HG03066 (cell line): ENCODE data around the gene SUCLG2.

Source experiments
- ATAC-seq: cut with Tn5 transposase; IDR thresholded peaks from one replicate; pipeline ENCODE4 v1.9.1; 2021; ENCODE audit warnings: low read depth; ENCODE audit not compliant: unreplicated experiment

Gene SUCLG2

DNA sequence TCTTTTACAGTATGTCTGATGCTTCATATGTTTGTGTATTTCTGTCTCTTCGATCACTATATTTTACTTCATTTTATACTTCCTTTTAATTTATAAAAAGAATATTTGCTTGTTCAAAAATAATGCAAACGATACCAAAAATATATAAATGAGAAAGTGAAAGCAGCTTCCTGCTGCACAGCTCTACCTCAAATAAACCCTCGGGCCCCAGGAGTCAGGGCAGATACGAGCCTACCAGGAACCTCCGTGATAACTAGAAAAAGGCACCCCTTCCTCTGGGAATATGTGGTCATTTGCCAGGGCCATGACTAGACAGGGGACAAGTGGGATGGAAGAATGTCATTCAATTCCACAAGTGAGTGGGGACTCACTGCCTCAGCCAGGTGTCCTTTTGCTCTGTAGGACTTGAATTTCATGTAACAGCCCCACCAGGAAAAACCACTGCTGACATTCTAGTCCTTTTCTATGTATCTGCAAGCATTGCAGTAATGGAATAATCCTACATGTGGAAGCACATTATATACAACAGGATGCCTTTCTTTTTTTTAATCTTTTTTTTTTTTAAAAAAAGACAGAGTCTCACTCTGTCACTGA is 133.3 kb downstream of the SUCLG2 start:
- ATAC-seq = peak; percentile 68

DNA sequence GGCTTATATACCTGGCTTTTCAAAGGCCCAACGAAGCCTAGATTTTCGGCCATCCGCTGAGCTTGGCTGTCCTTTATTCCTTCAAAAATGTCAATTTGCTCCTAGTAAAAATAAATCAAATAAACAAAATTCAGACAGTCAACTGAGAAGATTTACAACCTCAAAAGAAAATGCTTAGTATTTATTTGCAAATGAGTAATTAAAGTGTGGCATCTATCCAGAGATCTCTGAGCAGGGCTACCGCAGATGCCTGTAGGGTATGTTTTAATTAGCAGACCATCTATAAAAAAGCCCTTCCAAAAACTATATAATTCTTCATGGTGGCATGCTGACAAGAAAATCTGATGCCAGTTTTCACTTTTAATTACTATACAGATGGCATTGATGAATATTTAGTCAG is 136.2 kb downstream of the SUCLG2 start:
- ATAC-seq = no peak

DNA sequence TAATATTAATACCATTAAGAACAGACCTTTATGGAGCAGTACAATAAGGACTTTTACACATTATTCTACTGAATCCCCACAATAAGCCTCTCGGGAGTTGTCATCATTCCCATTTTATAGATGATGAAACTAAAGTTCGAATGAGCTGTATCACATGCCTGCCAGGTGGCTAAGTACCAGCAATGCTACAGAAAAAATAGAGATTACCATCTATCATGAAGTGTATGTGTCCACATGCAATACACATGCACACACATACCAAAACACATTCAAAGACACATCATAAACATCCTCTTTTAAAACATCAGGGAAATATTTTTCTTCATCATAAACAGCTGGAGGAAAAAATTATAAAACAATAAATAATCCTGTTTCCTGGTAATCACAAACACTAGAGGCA is 136.6 kb downstream of the SUCLG2 start:
- no peak for ATAC-seq

DNA sequence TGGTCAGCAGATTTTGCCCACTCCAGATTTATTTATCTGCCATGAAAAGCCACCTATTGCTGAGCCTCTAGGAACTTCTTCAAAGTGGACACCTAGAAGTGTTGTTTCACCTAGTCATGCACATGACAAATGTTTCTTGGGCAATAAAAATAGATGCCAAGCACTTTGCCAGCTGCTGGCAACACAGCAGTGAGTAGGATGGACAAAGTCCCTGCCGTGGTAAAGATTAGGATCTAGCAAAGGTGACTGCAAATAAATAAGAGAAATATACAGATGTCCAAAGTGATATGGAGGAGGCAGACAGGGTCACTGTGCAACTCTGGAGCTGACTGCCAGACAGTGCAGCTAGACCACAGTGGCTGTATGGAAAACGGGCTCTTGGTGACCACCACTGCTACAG is 137.9 kb downstream of the SUCLG2 start:
- ATAC-seq = no peak

DNA sequence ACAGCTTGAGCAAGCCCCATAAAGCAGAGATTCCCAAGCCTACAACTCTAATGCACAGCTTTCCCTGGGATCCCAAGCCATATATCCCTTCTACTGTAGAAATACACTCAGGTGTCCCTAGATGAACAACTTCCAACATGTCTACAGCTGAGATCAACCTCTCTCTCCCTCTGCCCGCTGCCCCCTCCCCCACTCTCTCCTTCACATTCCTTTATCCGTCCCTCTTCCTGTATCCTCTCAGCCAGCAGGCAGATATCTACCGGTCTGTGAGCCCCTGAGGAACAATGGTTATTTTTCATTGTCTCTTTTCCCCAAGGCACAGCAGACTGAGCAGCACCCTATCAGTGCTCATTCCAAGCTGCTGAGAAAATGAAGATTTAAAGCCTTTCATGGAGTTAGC is 138.6 kb downstream of the SUCLG2 start:
- no peak for ATAC-seq

DNA sequence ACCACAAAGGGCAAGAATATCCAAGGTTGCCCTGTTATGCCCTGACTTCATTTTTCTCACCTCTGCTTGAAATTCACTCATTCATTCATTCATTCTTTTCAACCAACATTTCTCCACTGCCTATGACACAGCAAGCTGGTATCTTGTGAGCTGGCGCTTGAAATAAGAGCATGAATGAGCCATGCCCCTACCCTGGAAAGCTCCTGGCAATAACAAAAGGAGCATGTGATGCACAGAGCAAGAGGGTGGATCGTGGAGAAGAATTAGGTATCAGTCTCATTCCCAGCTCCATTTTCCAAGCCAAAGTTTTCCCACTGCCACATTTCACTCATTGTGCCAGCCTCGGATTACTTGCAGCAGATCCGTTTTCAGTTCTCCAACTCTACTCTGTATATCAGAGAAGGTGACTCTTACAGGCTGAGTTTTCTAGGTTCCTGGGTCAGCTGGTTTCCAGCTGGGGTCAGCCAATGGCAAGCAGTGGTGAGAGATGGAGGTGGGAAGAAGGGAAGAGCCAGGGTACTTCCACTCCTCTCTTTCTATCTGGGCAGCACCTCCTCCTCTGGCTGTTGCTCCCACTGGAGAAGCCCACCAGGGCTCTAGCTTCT is 144.8 kb downstream of the SUCLG2 start:
- no peak for ATAC-seq

DNA sequence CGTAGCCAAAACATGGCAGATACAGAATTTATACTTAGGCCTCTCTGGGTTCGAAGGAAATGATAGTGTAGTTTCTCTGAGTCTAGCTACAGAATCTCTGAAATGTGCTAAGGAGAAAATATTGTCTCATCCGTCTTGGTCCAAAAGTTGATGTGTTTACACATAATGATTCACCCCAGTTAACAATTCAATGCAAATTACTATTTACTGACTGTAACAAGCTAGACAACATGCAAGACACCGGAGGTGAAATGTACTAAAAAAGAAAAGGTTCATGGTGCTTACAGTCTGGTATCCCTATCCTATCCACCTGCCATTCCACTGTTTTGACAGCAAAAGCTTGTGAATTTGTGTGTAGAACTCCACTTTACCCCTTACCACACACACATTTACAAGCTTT is 146.8 kb downstream of the SUCLG2 start:
- no peak for ATAC-seq

DNA sequence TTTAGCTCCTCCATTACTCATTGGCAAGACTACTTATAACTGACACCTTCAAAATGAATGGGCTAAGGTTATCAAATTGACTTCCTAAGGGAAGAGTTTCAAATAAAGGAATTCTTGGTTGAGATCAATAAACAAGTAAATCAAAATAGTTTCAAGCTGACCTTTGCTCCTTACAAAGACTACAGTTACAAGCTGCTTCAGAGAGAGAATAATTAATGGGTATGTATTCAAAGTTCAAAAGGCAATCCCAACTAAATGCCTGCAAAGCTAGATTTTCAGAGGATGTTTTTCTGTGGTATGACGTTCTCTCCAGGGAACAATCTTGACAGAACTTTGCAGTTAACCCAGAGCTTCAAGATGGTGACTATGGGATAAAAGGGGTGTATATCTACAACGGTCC is 153.7 kb downstream of the SUCLG2 start:
- no peak for ATAC-seq

DNA sequence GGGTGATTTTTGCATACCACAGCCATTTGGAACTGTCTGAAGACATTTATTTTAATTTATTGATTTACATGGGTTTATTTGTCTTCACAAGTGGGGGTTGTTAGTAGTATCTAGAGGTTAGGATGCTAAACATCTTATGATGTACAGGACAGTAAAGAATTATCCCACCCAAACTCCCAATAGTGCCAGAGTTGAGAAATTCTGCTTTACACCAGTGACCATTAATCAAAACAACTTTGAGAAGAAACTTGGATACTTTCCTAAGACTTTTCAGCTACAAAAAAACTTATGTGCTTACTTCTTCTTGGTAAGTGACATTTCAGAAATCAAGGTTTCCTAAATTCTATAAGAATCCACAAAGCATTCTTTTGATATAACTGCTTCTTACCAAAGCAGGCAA is 156.7 kb downstream of the SUCLG2 start:
- no peak for ATAC-seq

DNA sequence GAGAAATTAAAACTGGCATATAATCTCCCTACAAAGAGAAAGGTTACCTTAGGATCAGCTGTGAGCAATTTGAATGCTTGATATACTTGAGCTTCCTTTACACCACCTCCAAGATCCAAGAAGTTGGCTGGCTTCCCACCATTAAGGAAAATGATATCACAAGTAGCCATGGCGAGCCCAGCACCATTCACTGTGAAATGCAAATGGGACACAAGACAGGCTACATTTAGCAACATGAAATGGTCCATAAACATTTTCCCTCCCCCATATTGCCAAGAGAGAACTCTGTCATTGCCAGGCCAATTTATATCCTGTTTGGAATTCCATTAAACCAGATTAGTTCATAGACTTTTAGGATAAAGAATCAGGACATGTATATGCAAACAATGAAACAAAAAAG is 158.7 kb downstream of the SUCLG2 start:
- ATAC-seq = no peak

DNA sequence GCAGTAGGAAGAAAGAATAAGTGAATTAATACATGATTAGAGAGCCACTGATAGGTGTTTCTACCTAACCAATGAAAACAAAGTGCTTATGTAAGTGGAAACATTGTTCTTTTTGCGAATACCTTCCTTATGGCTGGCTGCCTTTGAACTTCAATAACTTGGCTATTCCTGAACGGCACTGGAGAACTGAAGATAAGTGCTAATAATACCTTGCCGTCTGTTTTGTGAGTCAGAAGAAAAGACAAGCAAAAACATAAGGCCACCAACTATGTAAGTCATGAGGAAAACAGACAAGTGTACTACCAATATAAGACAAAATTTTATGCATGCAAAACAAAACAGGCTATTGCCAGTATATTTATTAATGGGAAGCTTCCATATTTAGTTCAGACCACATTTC is 160.6 kb downstream of the SUCLG2 start:
- ATAC-seq = no peak

DNA sequence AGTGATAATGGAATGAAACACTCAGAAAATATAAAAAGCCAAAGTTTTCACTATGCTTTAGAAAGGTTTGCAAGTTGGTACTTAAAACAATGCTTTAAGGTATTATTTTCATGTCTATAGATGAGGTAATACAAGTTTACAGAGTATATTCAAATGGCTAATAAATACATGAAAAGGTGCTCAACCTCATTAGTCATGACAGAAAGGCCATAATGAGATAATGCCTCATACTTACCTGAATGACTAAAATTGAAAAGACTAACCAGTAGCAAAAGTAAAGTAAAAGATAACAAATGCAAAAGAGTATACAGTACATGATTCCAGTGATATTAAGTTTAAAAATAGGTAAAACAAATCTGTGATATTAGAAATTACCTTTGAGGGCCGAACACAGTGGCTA is 163.8 kb downstream of the SUCLG2 start:
- no peak for ATAC-seq

DNA sequence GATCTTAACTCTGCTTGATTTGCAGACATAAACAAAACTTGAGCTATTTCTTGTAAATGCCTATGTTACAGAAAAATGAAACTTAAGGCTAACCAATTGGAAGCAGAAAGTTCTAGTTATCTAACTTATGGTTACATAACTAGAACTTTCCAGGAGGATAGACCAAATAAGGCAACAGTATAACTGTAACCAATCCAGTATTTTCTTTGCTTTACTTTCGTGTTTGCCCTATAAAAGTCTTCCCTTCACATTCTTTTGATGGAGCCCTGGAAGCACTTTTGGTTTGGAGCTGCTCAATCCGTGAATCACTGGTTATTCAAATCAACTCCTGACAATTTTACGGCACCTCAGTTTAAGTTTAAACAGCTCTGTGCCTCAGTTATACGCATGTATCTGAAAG is 164.6 kb downstream of the SUCLG2 start:
- ATAC-seq = no peak

DNA sequence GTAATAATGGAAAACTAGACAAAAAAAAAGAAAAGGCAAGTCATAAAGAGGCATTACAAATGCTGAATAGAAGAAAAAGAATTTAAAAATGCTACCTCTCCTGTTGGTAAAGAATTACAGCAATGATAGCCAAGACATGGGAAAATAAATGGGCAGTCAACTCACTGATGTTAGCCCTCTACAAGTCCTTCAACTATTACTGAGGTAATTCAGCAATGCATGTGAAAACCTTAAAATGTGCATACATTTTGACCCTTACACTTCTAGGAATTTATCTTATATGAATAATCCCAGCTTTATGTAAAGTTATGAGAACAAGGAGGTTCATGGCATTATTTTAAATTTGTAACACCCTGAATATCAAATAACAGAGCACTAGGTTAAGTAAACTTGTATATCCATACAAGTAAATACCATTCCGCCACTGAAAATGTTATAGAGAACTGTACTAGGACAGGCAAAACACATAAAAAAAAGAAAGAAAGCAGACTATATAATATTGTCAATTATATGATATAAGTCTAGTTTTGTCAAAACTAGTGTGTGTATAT is 166.8 kb downstream of the SUCLG2 start:
- no peak for ATAC-seq

DNA sequence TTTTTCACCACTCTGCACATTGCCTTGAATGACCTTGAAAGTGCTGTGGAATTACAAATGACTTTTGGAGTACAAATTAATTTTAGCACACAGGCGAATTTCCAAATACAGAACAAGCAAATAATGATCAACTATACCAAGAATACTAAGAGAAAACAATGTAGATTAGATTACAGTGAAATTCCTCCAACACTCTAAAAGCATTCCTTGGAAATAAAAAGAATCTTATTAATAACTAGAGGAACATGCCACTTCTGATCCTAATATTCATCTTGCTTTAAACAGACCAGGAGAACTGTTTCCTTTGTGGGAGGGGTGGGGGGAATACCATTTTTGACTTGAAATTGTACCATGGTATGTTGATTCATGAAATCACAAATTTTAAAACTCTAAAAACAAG is 167.5 kb downstream of the SUCLG2 start:
- ATAC-seq = no peak

DNA sequence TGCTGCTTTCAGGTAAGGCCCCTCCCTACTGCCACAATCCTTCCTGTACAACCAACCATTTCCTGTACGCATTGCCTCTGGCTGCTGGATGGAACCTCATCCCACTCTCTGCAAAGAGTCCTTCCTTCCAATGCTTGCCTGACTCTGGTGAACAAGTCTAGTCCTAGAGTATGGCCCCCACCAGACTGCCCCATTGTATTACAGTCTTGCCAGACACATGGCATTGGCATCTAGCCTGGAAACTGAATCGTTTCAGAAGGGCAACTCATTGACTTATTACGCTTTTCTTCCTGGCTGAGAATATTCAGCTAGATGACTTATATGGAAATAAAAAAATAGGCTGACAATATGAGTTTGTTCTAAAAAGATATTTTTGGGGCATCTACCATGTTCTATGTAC is 170.3 kb downstream of the SUCLG2 start:
- no peak for ATAC-seq

DNA sequence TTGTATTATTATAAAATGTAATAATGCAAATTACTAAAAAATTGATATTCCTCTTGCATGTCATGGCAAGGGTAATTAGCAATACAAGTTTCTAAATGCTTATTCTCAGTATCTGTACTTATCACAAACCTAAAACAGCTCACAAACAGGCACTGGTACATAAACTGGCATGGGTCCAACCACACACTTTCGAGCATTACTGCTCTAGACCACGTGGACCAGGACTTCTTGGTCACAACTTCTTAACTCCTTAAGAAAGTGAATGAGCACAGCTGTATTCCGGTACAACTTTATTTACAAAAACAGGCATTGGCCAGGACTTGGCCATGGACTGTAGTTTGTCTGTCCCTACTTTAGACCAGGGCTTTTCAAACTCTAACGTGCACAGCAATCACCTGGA is 173.3 kb downstream of the SUCLG2 start:
- no peak for ATAC-seq

DNA sequence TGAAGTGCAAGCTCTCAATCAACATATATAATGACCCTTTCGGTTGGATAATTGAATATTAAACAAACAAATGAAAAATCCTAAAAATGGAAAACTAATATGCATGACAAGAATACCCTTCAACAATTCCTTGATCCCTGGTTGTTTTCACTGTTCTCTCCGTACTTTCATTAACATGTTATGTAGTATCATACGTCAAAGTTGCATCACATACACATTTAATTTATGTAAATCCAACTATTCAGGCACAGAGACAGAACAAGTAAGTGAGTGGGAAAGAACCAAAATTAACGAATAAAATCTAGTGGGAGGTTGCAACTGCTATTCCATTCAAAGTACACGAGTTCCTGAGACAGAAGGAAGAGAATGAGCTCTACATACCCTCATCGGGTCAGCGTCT is 176.0 kb downstream of the SUCLG2 start:
- ATAC-seq = no peak

DNA sequence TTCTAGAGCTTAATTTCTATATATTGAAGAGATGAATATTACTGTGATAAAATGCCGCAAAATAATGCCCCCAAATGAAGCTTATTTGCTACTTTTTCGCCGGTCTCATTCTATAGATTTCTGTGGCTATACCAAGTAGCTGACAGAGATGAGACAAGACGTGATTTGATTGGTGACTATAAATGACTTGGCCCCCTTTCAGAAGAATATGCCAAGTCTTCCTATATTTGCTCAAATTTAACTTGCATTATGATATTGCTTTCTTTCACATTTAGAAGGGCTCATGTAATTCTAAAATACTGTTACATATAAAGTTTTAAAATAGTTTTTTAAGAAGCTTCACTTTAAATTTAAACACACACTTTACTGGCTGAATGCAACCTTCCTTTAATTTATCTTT is 180.1 kb downstream of the SUCLG2 start:
- no peak for ATAC-seq

DNA sequence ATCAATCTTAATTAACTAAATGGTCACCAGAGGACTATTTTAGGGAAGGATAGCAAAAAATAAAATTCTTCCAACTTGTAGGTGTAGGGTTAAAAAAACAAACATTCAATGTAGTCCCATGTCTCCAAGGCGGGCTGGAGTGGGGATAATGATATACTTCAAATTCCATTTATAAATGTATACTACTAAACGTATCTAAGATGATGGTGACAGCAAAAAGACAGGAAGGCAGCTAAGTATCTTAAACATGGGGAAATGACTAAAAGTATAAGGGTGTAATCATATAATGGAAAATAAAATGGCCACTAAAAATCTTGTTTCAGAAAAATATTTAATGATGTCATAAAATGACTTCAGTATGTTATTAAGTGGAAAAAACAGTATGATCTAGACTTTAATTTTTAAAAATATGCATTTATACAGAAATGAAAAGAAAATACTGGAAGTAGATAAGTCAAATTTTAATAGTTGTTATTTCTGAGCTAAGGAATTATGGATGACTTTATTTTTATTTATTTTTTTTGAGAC is 181.7 kb downstream of the SUCLG2 start:
- ATAC-seq = no peak

DNA sequence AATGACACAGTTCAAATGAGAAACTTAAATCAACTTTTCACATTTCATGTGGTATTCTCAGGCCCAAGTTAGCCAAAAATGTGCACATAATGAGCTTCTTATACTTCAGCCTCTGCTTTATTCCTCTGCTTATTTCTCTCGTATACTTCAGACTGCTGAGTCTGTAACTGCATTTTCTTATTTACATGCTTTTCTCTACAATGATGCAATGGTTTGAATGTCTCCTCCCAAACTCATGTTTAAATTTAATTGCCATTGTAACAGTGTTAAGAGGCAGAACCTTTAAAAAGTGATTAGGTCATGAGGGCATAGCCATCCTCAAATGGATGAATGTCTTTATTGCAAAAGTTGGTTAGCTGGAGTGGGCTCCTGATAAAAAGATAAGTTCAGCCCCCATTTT is 184.2 kb downstream of the SUCLG2 start:
- no peak for ATAC-seq

DNA sequence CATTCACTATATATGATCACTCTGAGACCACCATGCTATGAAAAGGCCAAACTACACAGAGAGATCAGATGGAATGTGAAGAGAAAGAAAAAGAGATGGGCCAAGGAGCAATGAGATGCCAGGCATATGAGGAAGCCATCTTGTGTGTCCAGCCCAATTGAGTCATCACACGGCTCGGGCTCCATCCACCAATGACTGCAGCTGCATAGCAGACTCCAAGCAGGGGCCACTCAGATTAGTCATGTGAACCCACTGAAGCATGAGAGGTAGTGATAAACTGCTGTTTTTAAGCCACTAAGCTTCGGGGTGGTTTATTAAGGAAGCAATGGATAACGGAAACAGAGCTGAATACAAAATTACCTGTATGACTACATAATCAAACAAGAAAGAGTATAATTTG is 185.9 kb downstream of the SUCLG2 start:
- ATAC-seq = no peak
